ENCODE measurements around the gene GIMAP1.

Gene GIMAP1

GRCh38 chr7:150685219-150686029 lies 31.0 kb upstream of the GIMAP1 start, which contains the start of gene GIMAP2:
GIMAP2 (plus strand) TSS chr7:150685706; CDS start chr7:150687060, 1,354 bp downstream.
- DNase-seq (ENCODE audit: extremely low spot score), result no peak
- ChIA-PET POLR2A (no interaction called here), CTCF (interaction anchor here (0.6 kb wide), 1 partner anchor 30 kb away, joined by 3 read pairs; no protein-coding TSS in a partner anchor)
- TF ChIP-seq PKNOX1 (IDR thresholded peaks at IDR 0.05) (no peak), HDGF (IDR thresholded peaks at IDR 0.05; ENCODE audit: borderline replicate concordance) (no peak), LEF1 (IDR thresholded peaks at IDR 0.05; ENCODE audit: borderline replicate concordance) (no peak), FOXK2 (IDR thresholded peaks at IDR 0.05) (no peak), CTBP1 (IDR thresholded peaks at IDR 0.05; ENCODE audit: borderline replicate concordance) (no peak), NFRKB (IDR thresholded peaks at IDR 0.05) (no peak), TARDBP (IDR thresholded peaks at IDR 0.05) (no peak)

GRCh38 chr7:150686030-150686631 lies 30.3 kb upstream of the GIMAP1 start:
- TF ChIP-seq ARNT (IDR thresholded peaks at IDR 0.05) (no peak), CTBP1 (IDR thresholded peaks at IDR 0.05; ENCODE audit: borderline replicate concordance) (no peak), LEF1 (IDR thresholded peaks at IDR 0.05; ENCODE audit: borderline replicate concordance) (no peak), PKNOX1 (IDR thresholded peaks at IDR 0.05) (no peak), SUZ12 (IDR thresholded peaks at IDR 0.05) (no peak), ELF4 (IDR thresholded peaks at IDR 0.05) (no peak), ZNF384 (IDR thresholded peaks at IDR 0.05) (no peak), FOXM1 (IDR thresholded peaks at IDR 0.05; ENCODE audit: borderline replicate concordance) (no peak), NFRKB (IDR thresholded peaks at IDR 0.05) (no peak), TARDBP (IDR thresholded peaks at IDR 0.05) (no peak), HDGF (IDR thresholded peaks at IDR 0.05; ENCODE audit: borderline replicate concordance) (no peak), L3MBTL2 (conservative IDR thresholded peaks at IDR 0.05) (no peak), FOXK2 (IDR thresholded peaks at IDR 0.05) (no peak), FOXA1 (IDR thresholded peaks at IDR 0.05) (no peak), SP1 (IDR thresholded peaks at IDR 0.05) (no peak), BHLHE40 (IDR thresholded peaks at IDR 0.05; ENCODE audit: borderline replicate concordance) (no peak)
- CTCF ChIA-PET, result interaction anchor here (0.6 kb wide), 1 partner anchor 30 kb away, joined by 3 read pairs; no protein-coding TSS in a partner anchor
- POLR2A ChIA-PET, result no interaction called here
- DNase-seq (ENCODE audit: extremely low spot score), result no peak

GRCh38 chr7:150688630-150689029 lies 27.8 kb upstream of the GIMAP1 start:
- POLR2A ChIA-PET, result no interaction called here
- no peak for DNase-seq (ENCODE audit: extremely low spot score)
- TF ChIP-seq L3MBTL2 (conservative IDR thresholded peaks at IDR 0.05) (no peak), SUZ12 (IDR thresholded peaks at IDR 0.05) (no peak), SP1 (IDR thresholded peaks at IDR 0.05) (no peak)
- CTCF ChIA-PET, result no interaction called here

GRCh38 chr7:150695654-150696053 lies 20.8 kb upstream of the GIMAP1 start:
- no peak for TF ChIP-seq CTBP1 (IDR thresholded peaks at IDR 0.05; ENCODE audit: borderline replicate concordance)
- no peak for TF ChIP-seq ZNF384 (IDR thresholded peaks at IDR 0.05)
- no peak for TF ChIP-seq L3MBTL2 (conservative IDR thresholded peaks at IDR 0.05)
- TF ChIP-seq ARNT (IDR thresholded peaks at IDR 0.05), result no peak
- TF ChIP-seq SUZ12 (IDR thresholded peaks at IDR 0.05), result no peak
- no peak for TF ChIP-seq ELF4 (IDR thresholded peaks at IDR 0.05)
- TF ChIP-seq PKNOX1 (IDR thresholded peaks at IDR 0.05), result no peak
- TF ChIP-seq HDGF (IDR thresholded peaks at IDR 0.05; ENCODE audit: borderline replicate concordance), result no peak
- TF ChIP-seq LEF1 (IDR thresholded peaks at IDR 0.05; ENCODE audit: borderline replicate concordance), result no peak
- TF ChIP-seq BHLHE40 (IDR thresholded peaks at IDR 0.05; ENCODE audit: borderline replicate concordance), result no peak
- TF ChIP-seq SP1 (IDR thresholded peaks at IDR 0.05), result no peak
- no peak for TF ChIP-seq FOXM1 (IDR thresholded peaks at IDR 0.05; ENCODE audit: borderline replicate concordance)
- TF ChIP-seq TARDBP (IDR thresholded peaks at IDR 0.05), result no peak
- TF ChIP-seq NFRKB (IDR thresholded peaks at IDR 0.05), result no peak
- TF ChIP-seq FOXK2 (IDR thresholded peaks at IDR 0.05), result no peak
- no peak for TF ChIP-seq FOXA1 (IDR thresholded peaks at IDR 0.05)
- CTCF ChIA-PET, result no interaction called here
- POLR2A ChIA-PET, result no interaction called here
- no peak for DNase-seq (ENCODE audit: extremely low spot score)

GRCh38 chr7:150703209-150703608 lies 13.2 kb upstream of the GIMAP1 start:
- ChIA-PET CTCF (no interaction called here), POLR2A (no interaction called here)
- no peak for DNase-seq (ENCODE audit: extremely low spot score)
- no peak for TF ChIP-seq BHLHE40 (IDR thresholded peaks at IDR 0.05; ENCODE audit: borderline replicate concordance)
- no peak for TF ChIP-seq SUZ12 (IDR thresholded peaks at IDR 0.05)
- TF ChIP-seq SP1 (IDR thresholded peaks at IDR 0.05), result no peak
- TF ChIP-seq PKNOX1 (IDR thresholded peaks at IDR 0.05), result no peak
- TF ChIP-seq ZNF384 (IDR thresholded peaks at IDR 0.05), result no peak
- no peak for TF ChIP-seq CTBP1 (IDR thresholded peaks at IDR 0.05; ENCODE audit: borderline replicate concordance)
- no peak for TF ChIP-seq HDGF (IDR thresholded peaks at IDR 0.05; ENCODE audit: borderline replicate concordance)

Measured in HEK293T (cell line).